ENCODE results near the gene GAS7.
"Not testable (repeated sequence)": the region's sequence is repeated elsewhere in the genome, so short reads cannot be mapped to it uniquely, and the experiment has no call there.

Gene GAS7

GRCh38 chr17:10067446-10068143 lies 130.8 kb downstream of the GAS7 start:
- DNase-seq = no peak

DNA sequence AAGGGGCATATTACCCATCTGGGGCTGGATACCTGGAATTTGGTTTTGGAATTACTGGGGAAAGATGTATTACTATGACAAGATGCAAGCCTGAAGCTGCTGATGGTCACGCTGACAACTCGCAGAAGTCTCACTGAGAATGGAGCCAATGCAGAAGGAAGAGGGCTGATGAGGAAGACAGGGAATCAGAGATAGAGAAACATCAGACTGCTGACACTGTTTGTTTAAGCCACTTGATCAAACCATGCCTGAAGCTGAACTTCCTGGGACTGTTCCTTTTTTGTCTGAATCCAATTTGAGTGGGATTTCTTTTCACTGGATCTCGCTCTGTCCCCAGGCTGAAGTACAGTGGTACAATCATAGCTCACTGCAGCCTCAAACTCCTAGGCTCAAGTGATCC lies 133.9 kb downstream of the GAS7 start:
- DNase-seq = no peak

GRCh38 chr17:10063730-10064241 lies 134.6 kb downstream of the GAS7 start:
- DNase-seq = no peak

GRCh38 chr17:10062691-10063385 lies 135.6 kb downstream of the GAS7 start:
- no peak for DNase-seq

- no peak for DNase-seq
Observed at GRCh38 chr17:10061111-10061845, 137.1 kb downstream of the GAS7 start.

DNA sequence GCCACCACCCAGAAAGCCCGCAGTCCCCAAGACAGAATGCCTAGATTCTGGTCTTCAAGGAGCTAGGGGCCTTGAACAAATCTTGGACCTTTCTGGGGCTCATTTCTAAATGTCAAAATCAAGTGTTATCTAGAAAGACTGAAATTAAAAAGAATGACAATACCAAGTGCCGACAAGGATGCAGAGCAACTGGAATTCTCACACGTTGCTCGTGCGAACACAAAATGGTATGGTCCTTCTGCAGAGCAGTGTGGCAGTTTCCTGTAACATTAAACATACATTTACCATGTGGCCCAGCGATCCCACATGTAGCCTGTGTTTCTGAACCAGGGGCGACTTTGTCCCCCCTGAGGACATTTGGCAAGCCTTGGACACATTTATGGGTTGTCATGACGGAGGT lies 137.9 kb downstream of the GAS7 start:
- no peak for DNase-seq

DNA sequence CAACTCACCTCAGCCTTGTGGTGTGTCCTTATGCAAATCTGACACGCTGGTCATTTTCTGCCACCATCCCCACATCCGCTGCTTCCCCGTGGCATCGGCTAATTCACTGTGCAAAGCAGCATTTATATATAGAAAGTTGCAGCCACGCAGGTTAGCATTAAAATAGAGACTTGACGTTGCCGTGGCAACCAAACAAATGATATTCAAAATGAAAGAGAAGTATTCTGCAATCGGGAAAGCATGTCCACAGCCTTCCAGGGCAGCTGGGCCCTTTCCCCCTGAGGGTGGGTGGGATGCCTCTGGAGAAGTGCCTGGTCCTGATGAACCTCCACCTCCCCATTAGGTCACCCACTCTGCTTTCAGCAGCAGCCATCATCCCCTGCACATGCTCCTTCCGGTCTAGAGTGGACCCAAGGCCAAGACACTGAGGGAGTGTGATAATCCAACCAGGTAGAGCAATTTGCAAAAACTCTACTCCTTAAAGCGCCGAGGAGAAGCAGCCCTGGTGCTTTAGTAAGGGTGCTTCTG lies 138.7 kb downstream of the GAS7 start:
- DNase-seq = no peak

GRCh38 chr17:10058921-10059683 lies 139.3 kb downstream of the GAS7 start:
- DNase-seq = no peak

DNA sequence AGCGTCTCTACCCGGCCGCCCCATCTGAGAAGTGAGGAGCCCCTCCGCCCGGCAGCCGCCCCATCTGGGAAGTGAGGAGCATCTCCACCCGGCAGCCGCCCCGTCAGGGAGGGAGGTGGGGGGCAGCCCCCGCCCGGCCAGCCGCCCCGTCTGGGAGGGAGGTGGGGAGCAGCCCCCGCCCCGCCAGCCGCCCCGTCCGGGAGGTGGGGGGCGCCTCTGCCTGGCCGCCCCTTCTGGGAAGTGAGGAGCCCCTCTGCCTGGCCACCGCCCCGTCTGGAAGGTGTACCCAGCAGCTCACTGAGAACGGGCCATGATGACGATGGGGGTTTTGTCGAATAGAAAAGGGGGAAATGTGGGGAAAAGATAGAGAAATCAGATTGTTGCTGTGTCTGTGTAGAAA lies 140.9 kb downstream of the GAS7 start:
- not testable (repeated sequence) for DNase-seq

DNA sequence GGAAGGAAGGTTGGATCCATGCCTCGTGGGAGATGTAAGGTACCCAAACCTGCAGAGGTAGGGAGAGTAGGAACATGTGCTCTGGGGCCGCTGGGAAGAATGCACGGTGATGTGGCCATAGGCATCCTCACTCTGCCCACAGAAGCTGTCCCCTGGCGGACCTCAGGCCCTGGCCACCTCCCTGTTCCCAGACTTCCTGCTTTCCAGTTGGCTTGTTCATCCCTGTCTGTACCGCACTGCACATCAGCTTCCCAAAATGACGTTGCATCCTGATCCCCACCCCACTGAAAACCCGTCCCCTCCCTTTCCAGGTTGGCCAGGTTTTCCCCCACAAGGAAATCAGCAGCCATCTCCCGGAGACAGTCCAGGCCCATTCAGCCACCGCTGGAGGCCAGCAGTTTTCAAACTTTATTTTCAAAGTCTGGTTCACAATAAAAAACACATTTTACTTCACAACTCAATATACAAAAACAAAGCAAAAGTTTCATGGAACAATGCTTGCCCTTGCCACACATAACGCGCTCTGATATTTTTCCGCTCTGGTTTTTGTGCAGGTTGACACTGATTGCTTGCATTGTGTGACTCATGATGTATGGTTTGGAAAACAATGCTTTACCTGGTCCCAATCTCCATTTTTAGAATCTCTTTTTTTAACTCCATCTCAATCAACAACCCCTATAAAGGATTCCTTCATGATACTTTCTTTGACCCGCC lies 143.0 kb downstream of the GAS7 start:
- no peak for DNase-seq

- no peak for DNase-seq
Observed at GRCh38 chr17:10053782-10054540, 144.4 kb downstream of the GAS7 start.

GRCh38 chr17:10052106-10052813 lies 146.1 kb downstream of the GAS7 start:
- DNase-seq = no peak

DNA sequence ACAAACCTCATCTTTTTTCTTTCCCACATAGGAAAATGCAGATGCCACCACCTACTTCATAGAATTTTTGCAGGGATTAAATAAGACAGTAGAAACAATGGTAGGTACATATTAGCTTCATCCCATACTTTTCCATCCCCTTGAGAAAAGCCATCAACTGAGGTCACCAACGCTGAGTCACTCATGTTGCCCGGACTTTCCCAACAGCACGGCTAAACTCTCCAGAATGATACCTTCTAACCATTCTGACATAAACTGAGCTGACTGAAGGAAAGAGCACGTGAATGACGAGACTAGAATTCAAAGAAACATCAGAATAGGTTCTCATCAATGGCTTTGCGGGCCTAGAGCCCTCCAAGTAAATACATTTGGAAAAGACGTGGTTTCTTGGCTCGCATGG lies 147.3 kb downstream of the GAS7 start:
- DNase-seq = no peak

DNA sequence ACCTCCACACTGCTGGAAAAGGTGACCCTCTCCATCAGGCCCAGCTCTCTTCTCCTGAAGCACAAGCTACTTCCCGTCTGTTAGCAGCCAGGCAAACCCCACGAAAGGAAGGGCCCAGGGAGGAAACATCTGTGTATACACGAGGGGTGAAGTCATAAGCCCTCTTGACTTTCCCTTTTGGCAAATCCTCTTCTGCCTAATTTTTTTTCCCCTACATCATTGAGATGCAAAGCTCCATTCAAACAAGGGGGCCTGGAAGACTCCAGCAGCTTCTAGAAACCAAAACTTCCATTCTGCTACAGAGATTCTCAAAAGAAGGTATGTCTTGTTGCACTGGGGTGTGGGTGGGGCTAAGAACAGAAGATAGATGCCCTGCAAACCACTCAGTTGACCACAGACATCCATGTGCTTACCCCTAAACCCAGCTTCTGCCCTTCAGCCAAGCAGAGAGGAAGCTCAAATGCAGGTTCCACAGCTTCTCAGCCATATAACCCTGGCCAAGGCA lies 147.8 kb downstream of the GAS7 start:
- DNase-seq = no peak

- DNase-seq = no peak
Observed at GRCh38 chr17:10048629-10049350, 149.6 kb downstream of the GAS7 start.

GRCh38 chr17:10046786-10047785 lies 151.3 kb downstream of the GAS7 start:
- no peak for DNase-seq

GRCh38 chr17:10045871-10046658 lies 152.3 kb downstream of the GAS7 start:
- no peak for DNase-seq

Measured in 8988T (cell line).